NCI-H1092 treated with DMSO at 0.1 percent for 48 hours (cell line): ENCODE results near the gene GPLD1.

Experiments
- DNase-seq: peaks from one replicate; lab custom pipeline; 2025; lab: John Stamatoyannopoulos, UW

Gene GPLD1

GRCh38 chr6:24455061-24455460 lies 34.3 kb downstream of the GPLD1 start:
- DNase-seq: no peak

DNA sequence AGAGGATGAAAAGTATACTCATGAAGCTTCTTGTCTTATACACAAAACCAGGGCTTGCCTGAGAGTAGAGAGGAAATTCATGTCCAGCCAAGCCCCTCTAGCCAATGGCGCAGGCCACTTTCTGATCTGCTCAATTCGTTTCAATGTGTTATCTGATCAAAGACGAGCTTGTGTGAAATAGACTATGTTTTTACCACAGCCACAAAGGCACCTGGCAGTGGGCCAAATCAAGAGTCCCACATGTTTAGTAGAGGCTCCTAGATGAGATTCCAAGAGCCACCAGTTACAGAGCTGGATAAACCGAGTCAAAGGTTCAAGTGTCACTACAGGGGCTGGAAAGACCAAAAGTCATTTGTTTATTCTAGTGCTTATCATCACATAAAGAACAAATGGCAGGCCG lies 34.9 kb downstream of the GPLD1 start:
- DNase-seq: no peak

- DNase-seq: no peak
These were observed 35.5 kb downstream of the GPLD1 start for GRCh38 chr6:24453921-24454320.

DNA sequence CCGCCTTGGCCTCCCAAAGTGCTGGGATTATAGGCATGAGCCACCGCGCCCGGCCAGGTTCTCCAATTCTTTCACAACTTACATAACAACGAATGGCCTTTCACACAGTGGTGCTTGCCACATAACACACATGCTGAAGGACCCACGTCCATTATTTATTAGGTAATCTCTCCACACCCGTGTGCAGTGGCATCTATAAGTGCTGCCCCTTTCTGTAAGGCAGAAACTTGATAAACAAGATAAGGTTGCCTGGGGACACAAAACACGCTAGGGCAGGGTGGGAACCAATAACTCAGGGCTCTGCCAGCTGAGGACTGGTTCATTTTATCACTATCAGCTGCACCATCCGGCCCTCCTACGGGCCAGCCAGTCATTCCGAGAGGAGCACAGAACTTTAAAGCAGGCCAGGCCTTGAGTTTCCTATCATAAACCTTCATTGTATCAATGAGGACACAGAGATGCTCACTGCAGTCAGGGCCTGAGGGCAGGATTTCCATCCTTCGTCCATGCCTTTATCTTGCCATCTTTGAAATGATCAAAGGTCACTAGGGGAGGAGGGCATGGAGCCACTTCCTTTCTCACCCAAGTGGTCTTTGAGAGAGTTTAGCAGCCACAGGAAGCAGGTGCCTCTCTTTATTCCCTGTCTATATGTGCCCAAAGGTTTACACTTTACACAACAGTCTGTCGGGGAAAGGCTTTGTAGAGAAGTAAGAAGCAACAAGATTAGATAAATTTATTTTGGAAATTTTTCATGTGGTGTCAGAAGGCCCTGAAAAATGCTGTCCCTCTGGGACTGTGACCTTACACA lies 37.6 kb downstream of the GPLD1 start:
- DNase-seq: no peak

DNA sequence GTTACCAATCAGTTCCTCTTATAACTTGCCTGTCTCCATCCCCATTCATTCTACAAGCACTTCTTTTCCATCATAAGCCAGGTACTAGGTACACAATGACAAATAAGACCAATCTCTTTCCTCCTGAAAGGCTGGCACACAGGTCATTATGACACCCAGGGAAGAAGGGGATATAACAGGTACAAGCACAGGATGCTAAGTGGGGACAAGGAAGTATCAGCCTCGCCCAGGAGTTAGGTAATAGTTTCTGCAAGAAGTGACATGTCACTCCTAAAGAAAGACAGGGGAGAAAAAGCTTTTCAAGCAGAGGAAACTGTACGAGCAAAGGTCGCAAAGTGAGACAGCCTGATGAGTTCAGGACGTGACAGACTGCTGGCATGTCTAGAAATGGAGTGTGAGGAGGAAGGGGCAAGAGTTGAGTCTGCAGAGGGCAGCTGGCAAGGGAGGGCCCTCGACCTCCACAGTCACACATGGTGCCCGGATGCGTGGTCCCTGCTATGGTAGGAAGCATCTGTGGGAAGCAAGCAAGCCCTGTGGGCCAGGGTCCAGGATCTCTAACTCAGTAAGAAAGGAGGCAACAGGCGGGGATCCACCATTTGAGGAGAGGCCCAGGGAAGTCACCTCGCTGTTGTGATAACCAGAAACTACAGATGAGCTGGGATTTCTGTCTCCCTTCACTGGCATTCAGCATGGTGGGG lies 40.4 kb downstream of the GPLD1 start:
- DNase-seq: no peak

DNA sequence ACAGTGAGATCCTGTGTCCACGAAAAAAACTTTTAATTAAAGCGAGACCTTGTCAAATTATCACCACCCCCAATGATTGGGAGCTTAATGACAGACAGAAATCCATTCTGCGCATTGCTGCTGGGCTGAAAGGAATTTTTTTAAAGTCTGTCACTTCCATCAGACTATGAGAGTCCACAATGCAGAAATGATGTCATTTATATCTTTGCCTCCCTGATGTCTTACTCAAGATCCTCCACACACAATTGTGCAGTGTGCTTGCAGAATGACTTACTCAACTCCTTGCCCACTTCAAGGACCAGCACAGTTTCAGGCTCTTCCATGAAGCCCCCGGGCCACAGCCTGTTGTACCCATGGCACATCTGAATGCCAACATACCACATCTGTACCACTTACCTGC lies 41.0 kb downstream of the GPLD1 start:
- no peak for DNase-seq

- DNase-seq: no peak
These were observed 42.7 kb downstream of the GPLD1 start for GRCh38 chr6:24446670-24447069.

GRCh38 chr6:24445704-24446103 lies 43.7 kb downstream of the GPLD1 start:
- no peak for DNase-seq

DNA sequence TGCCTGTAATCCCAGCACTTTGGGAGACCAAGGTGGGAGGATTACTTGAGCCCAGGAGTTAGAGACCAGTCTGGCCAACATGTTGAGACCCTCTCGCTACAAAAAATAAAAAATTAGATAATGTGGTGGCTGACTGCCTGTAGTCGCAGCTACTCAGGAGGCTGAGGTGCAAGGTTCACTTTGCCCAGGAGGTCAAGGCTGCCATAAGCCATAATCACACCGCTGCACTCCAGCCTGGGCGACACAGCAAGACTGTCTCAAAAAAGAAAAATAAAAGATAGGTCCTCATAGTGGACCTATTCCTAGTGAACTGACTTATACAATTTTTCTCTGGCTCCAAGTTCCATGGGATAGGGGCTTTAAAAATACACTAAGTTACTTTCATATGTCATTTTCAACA lies 44.8 kb downstream of the GPLD1 start:
- no peak for DNase-seq

GRCh38 chr6:24441599-24441904 lies 47.8 kb downstream of the GPLD1 start:
- DNase-seq: no peak

GRCh38 chr6:24440897-24441598 lies 48.3 kb downstream of the GPLD1 start:
- DNase-seq: no peak

DNA sequence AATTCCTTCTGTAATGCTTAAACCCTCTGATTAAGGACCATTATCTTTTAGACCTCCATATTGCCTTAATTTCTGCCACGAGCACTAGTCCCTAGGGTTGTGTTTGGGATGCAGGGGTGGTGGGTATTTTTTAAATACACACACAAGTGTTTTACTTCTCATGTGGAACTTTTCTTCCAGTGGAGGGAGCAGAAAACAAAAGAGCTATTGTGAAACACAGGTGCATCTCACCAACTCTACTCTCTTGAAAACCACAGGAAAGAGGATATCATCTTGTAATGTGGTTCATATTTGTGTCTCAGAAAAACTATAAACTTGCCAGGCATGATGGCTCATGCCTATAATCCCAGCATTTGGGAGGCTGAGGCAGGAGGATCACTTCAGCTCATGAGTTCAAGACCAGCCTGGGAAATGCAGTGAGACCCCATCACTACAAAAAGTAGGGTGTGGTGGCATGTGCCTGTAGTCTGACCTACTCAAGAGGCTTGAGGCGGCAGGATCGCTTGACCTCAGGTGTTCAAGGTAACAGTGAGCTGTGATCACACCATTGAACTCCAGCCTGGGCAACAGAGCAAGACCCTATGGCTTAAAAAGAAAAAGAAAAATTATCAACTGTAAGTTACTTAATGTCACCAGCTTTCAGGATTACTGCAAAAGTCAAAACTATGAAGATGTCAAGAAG lies 49.4 kb downstream of the GPLD1 start:
- DNase-seq: no peak

DNA sequence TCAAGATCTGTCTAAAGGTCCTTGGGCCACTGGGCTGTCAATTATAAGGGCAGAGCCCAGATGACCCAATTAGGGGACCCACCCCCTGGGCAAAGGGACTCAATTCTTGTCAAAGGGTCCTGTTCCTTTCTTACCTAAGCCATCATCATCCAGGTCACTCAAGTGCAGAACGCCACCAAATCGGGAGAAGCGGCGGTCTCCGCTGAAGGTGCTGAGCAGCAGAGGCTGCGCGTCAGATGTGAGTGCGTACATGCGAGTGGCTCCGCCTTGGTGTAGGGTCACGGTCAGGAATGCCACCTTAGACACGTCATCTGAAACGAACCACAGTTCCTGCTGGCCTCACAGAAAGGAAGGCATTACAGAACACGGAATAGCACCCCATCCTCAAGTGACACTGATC lies 52.4 kb downstream of the GPLD1 start:
- DNase-seq: no peak

DNA sequence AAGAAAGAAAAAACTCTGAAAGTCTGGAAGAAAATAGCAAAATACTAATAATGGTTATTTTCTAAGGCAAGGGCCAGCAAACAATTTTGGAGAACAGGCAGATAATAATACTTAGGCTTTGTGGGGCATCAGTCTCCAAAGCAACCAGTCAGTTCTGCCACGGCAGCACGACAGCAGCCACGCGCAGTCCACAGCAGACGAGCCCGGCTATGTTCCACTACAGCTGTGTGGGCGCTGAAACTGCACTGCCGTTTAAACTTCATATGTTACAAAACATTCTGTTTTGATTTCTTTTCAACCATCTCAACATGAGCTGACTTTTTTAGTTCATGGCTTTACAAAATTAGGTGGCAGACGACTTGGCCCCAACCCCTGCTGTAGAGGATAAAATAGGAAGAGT lies 56.8 kb downstream of the GPLD1 start:
- no peak for DNase-seq

GRCh38 chr6:24431045-24431451 lies 58.3 kb downstream of the GPLD1 start:
- no peak for DNase-seq

GRCh38 chr6:24430086-24430485 lies 59.3 kb downstream of the GPLD1 start:
- no peak for DNase-seq

DNA sequence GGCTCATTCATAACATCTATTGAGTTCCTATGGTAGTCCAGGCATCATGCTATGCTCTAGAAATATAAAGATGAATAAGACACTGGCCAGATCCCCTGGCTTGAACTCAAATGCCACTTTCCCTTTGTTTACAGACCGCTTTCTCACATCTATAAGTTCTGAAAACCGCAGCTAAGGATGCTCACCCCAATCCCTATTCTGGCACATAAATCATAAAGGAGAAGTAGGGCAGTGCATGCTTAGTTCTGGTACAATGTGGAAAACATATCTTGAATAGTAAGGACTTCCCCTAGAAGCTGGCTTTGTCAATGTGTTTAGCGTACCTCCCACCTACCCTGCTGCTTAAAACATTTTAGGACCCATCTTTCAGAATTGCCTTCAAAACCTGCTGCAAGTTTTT lies 60.2 kb downstream of the GPLD1 start:
- DNase-seq: no peak

DNA sequence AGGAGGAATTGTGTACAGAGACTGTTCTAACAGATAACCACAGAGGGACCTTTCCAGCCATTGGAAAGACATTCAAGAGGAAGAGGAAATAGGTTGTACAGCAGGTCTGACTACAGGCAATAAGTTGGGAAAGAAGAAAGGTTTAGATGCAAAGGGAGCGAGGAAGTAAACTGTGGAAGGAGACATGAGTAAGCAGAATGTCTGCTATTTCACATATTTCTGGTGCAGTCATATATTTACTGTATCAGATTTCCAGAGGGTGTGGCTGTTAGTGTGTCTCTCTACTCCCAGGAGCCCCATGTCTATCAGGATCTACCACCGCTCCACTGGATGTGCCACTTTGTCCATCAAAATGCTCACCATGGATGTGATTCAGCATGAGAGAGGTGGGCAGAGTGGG lies 60.8 kb downstream of the GPLD1 start:
- no peak for DNase-seq

DNA sequence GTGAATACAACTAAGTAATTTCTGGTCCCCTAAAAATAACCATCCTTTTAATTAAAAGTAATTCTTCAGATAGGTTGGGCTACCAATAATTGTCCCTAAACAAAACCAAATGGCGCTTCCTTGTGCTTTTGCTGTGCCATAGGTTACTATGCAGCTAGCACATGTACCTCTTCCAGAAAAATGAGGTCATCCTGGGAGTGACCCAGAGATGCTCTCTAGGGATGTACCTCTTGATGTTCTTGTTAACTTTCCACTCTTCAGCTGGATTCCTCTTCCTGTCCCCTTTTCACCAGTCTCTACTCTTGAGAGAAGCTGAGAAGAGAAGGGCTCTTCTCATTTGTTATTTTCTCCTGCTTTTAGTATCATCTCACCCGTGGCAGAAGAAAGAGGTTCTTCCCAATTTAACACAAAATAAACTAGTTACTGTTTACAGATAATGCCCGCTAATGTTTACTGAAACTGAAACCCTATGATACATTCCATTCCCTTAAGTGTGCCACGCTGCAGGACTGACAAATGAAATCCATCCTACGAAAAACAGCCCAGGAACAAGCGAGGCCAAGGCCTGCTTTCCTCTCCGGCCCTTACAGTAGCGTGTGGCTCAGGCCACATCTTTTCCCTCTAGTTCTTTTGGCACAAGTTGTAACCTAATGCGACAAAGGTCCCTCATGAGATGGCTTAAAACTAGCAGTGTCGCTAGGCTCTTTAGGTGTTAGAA lies 62.5 kb downstream of the GPLD1 start:
- DNase-seq: no peak

DNA sequence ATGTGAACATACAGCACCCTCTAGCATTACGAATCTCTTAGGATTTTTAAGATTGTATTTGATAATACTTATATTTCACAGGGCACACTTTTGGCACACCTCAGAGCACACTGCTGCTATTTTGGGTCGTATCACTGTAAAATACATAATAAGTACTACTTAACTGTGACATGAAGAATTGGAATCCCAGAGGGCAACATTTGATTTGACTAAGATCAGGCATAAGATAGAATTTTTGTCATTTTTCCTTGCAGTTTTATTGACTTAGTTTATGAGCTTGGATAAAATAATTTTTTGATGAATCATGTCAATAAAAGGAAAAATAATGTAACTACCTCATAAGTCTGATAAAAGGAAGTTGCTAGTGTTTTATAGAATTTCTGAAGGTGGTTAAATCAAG lies 64.3 kb downstream of the GPLD1 start:
- no peak for DNase-seq

GRCh38 chr6:24419526-24419925 lies 69.9 kb downstream of the GPLD1 start:
- no peak for DNase-seq

DNA sequence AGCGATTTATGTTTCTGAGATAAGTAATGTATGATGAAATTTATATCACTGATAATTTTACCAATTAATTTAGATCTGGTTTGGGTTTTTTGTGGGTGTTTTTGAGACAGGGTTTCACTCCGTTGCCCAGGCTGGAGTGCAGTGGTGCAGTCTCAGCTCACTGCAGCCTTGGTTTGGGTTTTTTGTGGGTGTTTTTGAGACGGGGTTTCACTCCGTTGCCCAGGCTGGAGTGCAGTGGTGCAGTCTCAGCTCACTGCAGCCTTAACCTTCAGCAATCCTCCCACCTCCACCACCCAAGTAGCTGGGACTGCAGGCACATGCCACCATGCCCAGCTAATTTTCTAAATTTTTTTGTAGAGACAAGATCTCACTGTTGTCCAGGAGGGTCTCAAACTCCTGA lies 73.6 kb downstream of the GPLD1 start:
- DNase-seq: no peak
